Measurements from ENCODE around the gene CLECL1. TPM values are rescaled to one million over a fixed set of nuclear protein-coding genes. Genes with fewer than 3 reads are reported as not detected.

The CLECL1 gene
- polyA plus RNA-seq (ENCODE audit: insufficient read length in 4 of 4): under 1 TPM in 2 of 4 donors, not detected in 2; 0.41 to 0.74 TPM

GRCh38 chr12:9732921-9733461 is at the start of gene CLECL1:
TSS of gene CLECL1 (minus strand) at chr12:9733097.
- DNase-seq (ENCODE audit: low read depth in 4 of 4, low spot score in 3 of 4): no peak

GRCh38 chr12:9781360-9781759 is 48.5 kb upstream of the CLECL1 start:
- DNase-seq (ENCODE audit: low read depth in 4 of 4, low spot score in 3 of 4): no peak

GRCh38 chr12:9779209-9779608 is 46.3 kb upstream of the CLECL1 start:
- DNase-seq (ENCODE audit: low read depth in 4 of 4, low spot score in 3 of 4): no peak

- DNase-seq (ENCODE audit: low read depth in 4 of 4, low spot score in 3 of 4): no peak
Observed at GRCh38 chr12:9776781-9777180, 43.9 kb upstream of the CLECL1 start.

GRCh38 chr12:9773216-9773877 is 40.5 kb upstream of the CLECL1 start:
- no peak for DNase-seq (ENCODE audit: low read depth in 4 of 4, low spot score in 3 of 4)

GRCh38 chr12:9763025-9763424 is 30.1 kb upstream of the CLECL1 start:
- no peak for DNase-seq (ENCODE audit: low read depth in 4 of 4, low spot score in 3 of 4)

- DNase-seq (ENCODE audit: low read depth in 4 of 4, low spot score in 3 of 4): no peak
Observed at GRCh38 chr12:9762369-9762768, 29.5 kb upstream of the CLECL1 start.

- no peak for DNase-seq (ENCODE audit: low read depth in 4 of 4, low spot score in 3 of 4)
Observed at GRCh38 chr12:9761419-9761781, 28.5 kb upstream of the CLECL1 start.

- no peak for DNase-seq (ENCODE audit: low read depth in 4 of 4, low spot score in 3 of 4)
Observed at GRCh38 chr12:9760699-9761418, 28.0 kb upstream of the CLECL1 start, which contains the start of gene CD69. TSS of gene CD69 (minus strand) at chr12:9760901. CDS start at chr12:9760820, 81 bp downstream.

GRCh38 chr12:9760120-9760519 is 27.2 kb upstream of the CLECL1 start:
- DNase-seq (ENCODE audit: low read depth in 4 of 4, low spot score in 3 of 4): no peak

GRCh38 chr12:9759694-9760093 is 26.8 kb upstream of the CLECL1 start:
- DNase-seq (ENCODE audit: low read depth in 4 of 4, low spot score in 3 of 4): no peak

GRCh38 chr12:9758119-9758518 is 25.2 kb upstream of the CLECL1 start:
- no peak for DNase-seq (ENCODE audit: low read depth in 4 of 4, low spot score in 3 of 4)

- no peak for DNase-seq (ENCODE audit: low read depth in 4 of 4, low spot score in 3 of 4)
Observed at GRCh38 chr12:9757433-9758025, 24.6 kb upstream of the CLECL1 start.

- no peak for DNase-seq (ENCODE audit: low read depth in 4 of 4, low spot score in 3 of 4)
Observed at GRCh38 chr12:9756706-9757105, 23.8 kb upstream of the CLECL1 start.

- no peak for DNase-seq (ENCODE audit: low read depth in 4 of 4, low spot score in 3 of 4)
Observed at GRCh38 chr12:9756170-9756569, 23.3 kb upstream of the CLECL1 start.

GRCh38 chr12:9755567-9755966 is 22.7 kb upstream of the CLECL1 start:
- DNase-seq (ENCODE audit: low read depth in 4 of 4, low spot score in 3 of 4): no peak

GRCh38 chr12:9755035-9755434 is 22.1 kb upstream of the CLECL1 start:
- DNase-seq (ENCODE audit: low read depth in 4 of 4, low spot score in 3 of 4): no peak

- no peak for DNase-seq (ENCODE audit: low read depth in 4 of 4, low spot score in 3 of 4)
Observed at GRCh38 chr12:9754099-9754927, 21.4 kb upstream of the CLECL1 start.

GRCh38 chr12:9753498-9753897 is 20.6 kb upstream of the CLECL1 start:
- no peak for DNase-seq (ENCODE audit: low read depth in 4 of 4, low spot score in 3 of 4)

GRCh38 chr12:9753073-9753472 is 20.2 kb upstream of the CLECL1 start:
- DNase-seq (ENCODE audit: low read depth in 4 of 4, low spot score in 3 of 4): no peak
